Anterior cingulate cortex (tissue), 58 donors: Measurements from ENCODE around the gene FSIP1.
A peak's percentile ranks its signal among the peaks of the same experiment; 100 is the strongest.

Experiments
- DNase-seq, 58 donors: peaks; one replicate each; lab custom pipeline; 2025; lab: John Stamatoyannopoulos, UW

FSIP1 gene

DNA sequence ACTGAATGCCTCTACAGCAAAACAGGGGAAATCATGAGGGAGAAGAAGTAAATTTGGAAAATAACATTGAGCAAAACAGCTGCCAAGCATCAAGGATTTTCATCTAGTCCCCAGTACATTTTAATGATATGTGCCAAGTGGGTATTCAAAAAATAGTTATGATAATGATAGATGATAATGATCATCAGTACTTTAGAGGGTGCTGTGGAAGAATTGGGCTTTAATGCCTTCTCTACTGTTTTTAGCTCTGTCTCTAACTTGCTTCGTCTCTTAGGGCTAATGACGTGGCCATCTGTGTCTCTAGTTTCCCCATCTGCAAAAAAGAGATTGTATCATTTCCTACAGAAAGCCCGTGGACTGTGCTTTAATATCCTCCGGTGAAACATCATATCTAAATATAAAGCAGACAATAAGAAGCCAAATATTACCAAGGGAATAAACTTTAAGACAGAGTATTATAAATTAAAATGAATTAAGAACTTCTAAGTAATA lies 10.2 kb upstream of the FSIP1 start:
- DNase-seq = no peak

GRCh38 chr15:39792025-39792843 lies 9.6 kb upstream of the FSIP1 start:
- DNase-seq = no peak

DNA sequence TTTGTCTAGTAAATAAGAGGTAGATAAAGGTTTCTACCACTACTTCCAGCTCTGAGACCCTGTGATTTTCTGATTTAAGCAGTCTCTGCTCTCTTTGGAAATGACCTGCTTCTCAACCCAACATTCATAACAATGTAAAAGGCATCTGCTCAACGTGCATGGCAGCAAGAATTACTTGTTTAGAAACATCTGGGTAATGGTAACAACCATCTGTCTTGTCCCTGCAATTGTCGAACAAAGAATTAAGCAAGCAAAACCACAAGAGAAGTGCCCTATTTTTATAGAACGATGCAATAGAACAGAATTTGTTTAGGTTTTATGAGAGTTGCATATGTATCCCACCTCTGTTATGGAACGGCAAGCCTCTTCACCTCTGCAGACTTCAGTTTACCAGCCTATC lies 7.1 kb upstream of the FSIP1 start:
- no peak for DNase-seq

GRCh38 chr15:39788800-39789565 lies 6.3 kb upstream of the FSIP1 start:
- DNase-seq = no peak

DNA sequence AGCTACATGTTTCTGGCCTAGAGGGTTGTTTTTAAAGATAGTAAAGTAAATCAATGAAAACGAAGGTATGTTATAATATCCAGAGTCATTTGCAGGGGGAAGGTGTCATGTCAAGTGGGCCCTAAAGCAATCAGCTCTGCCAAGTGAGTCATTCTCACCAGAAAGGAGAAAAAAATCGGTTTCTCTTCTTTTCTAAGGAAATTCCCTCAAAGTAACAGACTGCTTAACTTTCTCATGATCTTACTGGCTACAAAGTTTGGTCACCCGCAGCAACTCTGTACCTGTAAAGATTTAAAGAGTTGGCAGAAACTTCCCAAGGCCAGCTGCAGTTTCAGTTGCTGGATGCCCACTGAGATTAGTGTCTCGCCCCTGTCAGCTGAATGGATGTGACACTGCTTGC lies 5.5 kb upstream of the FSIP1 start:
- no peak for DNase-seq

DNA sequence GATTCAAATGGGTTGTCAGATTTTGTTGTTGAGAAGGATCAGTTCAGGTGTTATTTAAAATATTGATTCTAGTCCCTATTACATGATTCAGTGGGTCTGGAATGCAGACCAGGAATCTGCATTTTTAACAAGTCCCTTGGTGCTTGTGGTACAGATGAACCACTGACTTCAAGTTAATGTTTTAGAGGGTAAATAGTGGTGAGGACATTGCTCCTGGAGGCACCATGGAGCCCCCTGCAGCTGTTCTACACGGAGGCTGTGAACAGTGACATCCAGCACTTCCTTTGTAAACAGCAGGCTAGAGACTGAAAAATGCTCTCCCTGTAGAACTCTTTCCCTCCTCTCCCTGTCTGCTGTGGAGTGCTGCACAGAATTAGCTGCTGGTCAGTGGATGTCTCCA lies 4.8 kb upstream of the FSIP1 start:
- DNase-seq = no peak

DNA sequence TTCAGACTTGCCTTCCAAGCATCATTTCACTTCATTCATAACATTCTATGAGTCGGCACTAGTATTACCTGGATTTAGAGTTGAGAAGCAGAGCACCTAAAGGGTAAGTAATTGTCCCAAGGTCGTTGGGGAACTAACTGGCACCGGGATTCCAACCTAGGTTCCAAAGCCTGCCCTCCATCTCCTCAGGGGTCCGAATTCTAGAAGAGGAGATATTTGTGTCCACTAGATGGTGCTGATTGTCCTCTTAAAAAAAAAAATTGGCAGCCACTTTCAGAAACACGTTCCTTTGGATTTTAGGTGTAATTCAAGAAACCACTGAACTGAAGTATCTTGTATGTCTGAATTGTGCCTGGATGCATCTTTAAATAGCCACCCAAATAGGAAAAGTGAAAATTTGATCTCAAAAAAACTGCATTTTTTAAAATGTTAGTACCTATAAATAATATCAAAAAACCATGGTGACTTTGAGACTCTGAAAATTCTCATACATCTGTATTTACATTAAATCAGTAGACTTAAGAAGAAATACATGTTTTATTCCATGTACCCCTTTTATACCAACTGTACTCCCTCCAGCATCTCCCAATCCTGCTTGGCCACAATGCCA lies 3.9 kb upstream of the FSIP1 start:
- peak in 2 of 58 donors; percentile 5 to 14 for DNase-seq

DNA sequence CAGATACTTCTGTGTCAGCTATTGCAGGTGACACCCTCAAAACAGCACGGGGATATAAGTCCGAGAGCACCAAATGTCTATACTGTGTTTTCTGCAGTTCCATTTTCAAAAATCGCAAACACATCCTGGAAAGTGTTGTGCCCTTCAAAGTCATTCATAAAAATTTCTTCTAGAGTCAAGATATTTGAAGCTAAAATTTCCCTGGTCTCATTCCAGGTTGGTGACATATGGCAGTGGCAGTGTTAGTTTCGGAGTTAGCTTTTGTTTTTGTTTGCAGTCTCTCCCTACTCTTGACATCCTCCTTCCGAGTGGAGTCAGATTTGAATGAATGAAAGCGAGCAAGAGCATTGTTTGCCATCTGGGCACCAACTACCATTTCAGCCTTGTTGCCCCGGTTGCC lies 3.2 kb upstream of the FSIP1 start:
- DNase-seq = no peak

DNA sequence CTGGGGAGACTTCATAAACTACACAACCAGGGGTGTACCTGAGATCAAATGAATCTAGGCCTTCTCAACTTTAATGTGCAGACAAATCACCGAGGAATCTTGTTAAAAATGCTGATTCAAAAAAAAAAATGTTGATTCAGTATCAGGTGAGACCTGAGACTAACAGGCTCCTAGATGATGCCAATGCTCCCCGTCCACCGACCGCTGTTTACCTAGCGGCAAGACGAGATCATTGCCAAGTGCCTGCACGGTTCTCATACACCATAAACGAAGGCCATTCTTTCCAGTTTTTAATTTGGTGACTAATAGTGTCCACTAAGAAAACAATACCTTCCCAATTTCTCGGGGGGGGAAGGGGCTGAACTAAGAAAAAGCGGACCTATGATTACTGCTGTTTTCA lies 2.5 kb upstream of the FSIP1 start:
- DNase-seq = no peak

DNA sequence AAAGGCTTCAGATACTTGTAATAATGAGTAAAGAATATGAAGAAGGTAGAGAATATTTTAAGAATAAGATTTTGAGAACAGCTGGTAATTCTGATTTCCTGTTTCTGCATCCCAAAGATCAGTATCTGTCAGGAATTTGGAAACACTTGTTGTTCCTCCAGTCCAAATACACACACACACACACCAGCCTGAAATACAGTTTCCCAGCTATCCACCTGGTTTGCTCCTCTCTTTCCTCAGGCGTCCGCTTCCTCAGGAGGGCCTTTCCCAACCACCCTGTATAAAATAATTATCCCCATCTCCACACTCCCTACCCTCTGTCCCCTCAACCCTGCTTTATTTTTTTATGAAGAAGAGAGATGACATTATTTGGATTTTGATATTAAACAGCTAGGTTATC lies 2.0 kb upstream of the FSIP1 start:
- no peak for DNase-seq

DNA sequence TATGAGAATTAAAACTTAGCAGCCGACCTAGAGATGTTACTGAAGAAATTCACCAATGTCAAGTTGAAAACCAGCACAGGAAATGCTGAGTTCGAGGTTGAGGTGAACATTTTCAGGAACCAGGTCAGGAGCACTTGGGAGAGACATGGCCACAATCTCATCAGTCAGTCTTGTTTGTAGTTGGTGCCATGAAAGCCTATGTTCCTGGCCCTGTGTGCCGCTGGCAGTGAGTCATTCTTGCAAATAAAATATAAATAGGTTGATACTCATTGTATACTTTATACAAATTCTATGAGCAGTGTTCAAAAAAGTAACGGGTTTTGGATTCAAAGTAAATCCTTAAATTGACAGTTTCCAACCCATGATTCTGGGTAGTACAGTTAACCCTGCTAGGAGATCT lies 1.5 kb upstream of the FSIP1 start:
- DNase-seq = no peak

DNA sequence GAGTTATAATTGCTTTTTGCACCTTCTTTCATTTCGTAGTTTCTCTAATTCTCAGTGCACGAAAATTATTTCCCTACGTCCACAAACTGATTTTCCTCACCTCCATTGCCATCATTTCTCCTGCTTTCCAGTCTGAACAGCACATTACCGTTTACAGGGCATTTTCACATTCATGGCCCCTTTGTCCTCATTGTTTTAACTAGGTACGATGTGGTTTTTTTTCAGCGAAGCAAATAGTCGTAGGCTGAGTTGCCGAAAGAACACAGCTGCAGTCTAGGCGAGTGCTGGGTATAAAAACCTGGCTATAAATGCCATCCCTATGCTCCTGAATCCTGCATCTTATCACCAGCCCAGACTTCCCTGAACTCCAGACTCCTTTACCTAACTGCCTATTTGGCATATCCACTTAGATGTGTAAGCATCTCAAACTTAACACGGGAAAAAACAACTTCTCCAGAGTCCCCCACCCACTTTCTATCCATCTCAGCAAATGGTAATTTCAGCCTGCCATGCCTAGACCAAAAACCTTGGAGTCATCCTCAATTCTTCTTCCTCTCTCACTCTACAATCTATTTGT lies 691 bp upstream of the FSIP1 start:
- DNase-seq = peak in 1 of 58 donors; percentile 10

- no peak for DNase-seq
These were observed 706 bp downstream of the FSIP1 start for GRCh38 chr15:39781967-39782302.

DNA sequence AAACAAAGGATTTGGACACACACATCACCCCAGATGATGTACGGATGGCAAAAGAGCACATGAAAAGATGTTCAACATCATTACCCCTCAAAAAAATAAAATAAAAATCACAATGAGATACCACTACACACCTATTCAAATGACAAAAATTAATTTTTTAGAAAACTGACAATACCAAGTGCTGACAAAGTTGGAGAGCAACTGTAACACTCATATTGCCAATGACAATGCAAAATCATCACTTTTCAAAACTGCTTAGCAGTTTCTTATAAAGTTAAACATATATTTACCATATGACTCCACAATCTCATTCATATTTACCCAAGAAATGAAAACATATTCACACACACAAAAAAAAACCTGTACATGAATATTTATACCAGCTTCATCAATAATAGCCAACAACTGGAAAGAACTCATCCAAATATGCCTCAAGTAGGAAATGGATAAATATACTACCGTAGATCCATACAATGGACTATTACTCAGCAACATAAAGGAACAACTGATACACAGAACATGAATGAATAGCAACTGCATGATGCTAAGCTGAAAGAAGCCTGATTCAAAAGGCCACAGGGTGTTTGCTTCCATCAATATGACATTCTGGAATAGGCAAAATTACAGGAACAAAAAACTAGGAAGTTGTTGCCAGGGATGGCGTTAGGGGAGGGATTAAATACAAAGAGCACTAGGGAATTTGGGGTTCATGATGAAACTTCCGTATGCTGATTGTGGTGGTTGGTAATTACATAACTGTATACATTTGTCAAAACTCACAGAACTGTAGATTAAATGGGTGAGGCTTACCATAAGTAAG lies 1.3 kb downstream of the FSIP1 start:
- no peak for DNase-seq

GRCh38 chr15:39778021-39778420 lies 4.6 kb downstream of the FSIP1 start:
- DNase-seq = no peak

DNA sequence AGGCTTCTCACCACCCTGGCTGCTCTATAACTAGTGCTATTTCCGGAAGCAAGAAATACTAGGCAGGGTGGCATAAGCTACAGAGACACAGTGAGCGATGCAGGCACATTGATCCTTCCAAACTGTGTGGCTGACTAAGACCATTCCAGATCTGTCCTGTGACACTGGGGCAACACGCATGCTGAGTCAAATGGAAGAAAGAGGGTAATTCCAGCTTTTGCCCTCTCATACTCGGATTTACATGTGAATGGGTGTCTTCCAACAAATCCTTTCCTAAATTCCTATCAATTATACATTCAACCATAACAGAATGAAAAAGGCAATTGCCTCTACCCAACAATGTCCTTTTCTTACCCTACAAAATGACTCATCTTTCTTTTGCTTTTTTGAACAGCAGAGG lies 5.1 kb downstream of the FSIP1 start:
- no peak for DNase-seq

DNA sequence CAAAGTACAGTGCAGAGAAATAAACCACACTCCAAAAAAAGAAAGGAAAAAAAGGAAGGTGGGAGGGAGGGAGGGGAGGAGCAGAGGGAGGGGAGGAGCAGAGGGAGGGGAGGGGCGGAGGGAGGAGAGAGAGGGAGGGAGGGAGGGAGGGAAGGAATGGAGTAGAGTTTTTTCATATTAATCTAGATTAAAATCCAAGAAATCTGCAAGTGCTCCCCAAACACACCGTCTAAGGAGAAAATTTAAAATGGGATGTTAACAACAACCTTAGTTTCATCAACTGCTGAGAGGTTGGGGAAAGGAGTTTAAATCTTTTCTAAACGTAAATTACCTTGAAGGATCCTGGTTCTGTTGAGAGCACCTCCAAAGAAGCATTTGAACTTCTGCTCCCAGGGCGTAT lies 6.6 kb downstream of the FSIP1 start:
- no peak for DNase-seq

DNA sequence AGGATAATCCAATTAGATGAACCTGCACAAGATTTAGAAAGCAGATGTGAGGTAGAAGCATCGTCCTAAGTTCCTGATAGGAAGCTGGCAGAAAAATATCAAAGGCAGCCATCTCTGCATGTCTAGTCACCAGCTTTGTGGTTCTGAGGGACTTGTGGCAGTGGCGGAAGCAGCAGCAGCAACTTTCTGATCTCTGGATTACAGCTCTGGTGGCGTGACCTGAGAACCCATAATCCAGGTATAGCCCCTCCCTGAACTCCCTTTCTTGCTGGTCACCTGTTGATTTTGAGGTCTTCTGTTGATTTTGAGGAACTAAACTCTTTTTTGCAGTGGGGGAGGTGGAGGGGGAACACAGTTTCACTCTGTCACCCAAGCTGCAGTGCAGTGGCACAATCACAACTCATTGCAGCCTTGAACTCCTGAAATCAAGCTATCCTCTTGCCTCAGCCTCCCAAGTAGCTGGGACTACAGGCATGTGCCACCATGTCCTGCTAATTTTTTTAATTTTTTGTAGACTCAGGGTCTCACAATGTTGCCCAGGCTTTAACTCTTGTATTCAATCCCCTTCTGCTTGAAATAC lies 7.9 kb downstream of the FSIP1 start:
- no peak for DNase-seq

DNA sequence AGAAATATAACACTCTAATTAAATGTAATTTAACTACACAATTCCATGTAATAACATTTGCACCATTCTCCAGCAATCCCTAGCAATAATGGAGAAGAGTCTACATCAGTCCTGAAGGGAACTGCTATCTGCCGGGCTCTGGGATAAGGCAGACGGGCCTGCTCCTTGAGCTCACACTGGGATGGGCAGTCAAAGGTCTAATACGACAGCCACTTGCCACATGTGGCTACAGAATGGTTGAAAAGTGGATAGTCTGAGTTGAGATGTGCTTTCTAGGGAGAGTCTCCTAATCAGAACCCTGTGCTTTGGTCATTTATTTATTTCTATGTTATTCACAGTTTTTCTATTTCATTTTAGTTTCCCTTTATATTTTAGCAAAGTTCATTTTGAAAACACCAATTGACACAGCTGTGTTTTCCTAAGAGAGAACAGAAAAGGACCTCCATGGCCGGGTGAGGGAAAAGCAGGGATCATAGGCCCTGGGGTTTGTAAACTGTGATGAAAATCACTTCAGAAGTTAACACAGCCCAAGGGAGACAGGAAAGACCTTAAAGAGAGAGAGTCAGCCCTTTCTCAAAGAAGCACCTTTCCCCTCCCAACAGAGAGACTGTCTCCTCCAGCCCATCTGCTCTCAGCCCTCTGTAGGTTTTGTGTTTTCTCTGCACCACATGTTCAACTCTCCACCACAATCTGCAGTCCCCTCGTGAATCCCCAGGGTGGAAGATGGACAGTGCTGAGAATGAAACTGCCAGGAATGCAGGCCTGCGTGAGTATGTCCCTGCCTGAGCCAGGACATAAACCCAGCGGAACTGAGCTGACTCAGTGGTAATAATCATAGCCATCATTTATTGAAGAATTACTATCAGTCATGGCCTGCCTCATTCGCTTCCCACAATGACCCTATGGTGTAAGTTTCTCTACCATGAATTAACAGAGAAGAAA lies 11.6 kb downstream of the FSIP1 start:
- peak in 1 of 58 donors; percentile 5 for DNase-seq
